Hematopoietic multipotent progenitor cell (in vitro differentiated cells): ENCODE data around the gene RASSF3. TPM values are rescaled to one million over a fixed set of nuclear protein-coding genes. Genes with fewer than 3 reads are reported as not detected.
"Not testable (repeated sequence)": the region's sequence is repeated elsewhere in the genome, so short reads cannot be mapped to it uniquely, and the experiment has no call there.

Source experiments
- DNase-seq, 3 donors: peaks; one replicate each; pipeline ENCODE4 v3.0.0-alpha.2; 2011 to 2015; ENCODE audit warnings: low read depth in 2 of 3, low spot score in 2 of 3
- total RNA-seq: library from RNA; depleted of rRNA; stranded (reverse); fragments of >200 nt; gene quantifications from one replicate; pipeline ENCODE4 v1.2.3, GENCODE V29; 2012

Gene RASSF3
- total RNA-seq, 1 donor, result 12.9 TPM

GRCh38 chr12:64595863-64596793 lies 14.2 kb upstream of the RASSF3 start:
- no peak for DNase-seq

- peak in 1 of 3 donors; percentile 19 for DNase-seq
Observed at GRCh38 chr12:64598831-64599230, 11.5 kb upstream of the RASSF3 start.

- no peak for DNase-seq
Observed at GRCh38 chr12:64600164-64600561, 10.1 kb upstream of the RASSF3 start.

- DNase-seq, result no peak
Observed at GRCh38 chr12:64603183-64603841, 7.0 kb upstream of the RASSF3 start.

- DNase-seq, result peak; percentile 39 to 47 (median 46)
Observed at GRCh38 chr12:64608901-64609535, 1.3 kb upstream of the RASSF3 start.

GRCh38 chr12:64609536-64610078 lies 688 bp upstream of the RASSF3 start:
- no peak for DNase-seq

GRCh38 chr12:64610660-64611340 lies 505 bp downstream of the RASSF3 start:
- peak; percentile 36 to 62 (median 61) for DNase-seq

GRCh38 chr12:64611341-64612284 lies 1.3 kb downstream of the RASSF3 start:
- peak in 2 of 3 donors; percentile 14 to 31 for DNase-seq

GRCh38 chr12:64612843-64613242 lies 2.5 kb downstream of the RASSF3 start:
- DNase-seq, result no peak

- not testable (repeated sequence) for DNase-seq
Observed at GRCh38 chr12:64613775-64614398, 3.6 kb downstream of the RASSF3 start.

- DNase-seq, result no peak
Observed at GRCh38 chr12:64616201-64616600, 5.9 kb downstream of the RASSF3 start.

GRCh38 chr12:64618953-64619590 lies 8.8 kb downstream of the RASSF3 start:
- DNase-seq, result peak in 2 of 3 donors; percentile 80 to 87

GRCh38 chr12:64621257-64621942 lies 11.1 kb downstream of the RASSF3 start:
- DNase-seq, result peak in 2 of 3 donors; percentile 56 to 68

GRCh38 chr12:64624035-64624434 lies 13.7 kb downstream of the RASSF3 start:
- DNase-seq, result no peak

- peak in 2 of 3 donors; percentile 85 to 91 for DNase-seq
Observed at GRCh38 chr12:64625243-64626077, 15.2 kb downstream of the RASSF3 start.

GRCh38 chr12:64626588-64626987 lies 16.3 kb downstream of the RASSF3 start:
- DNase-seq, result not testable (repeated sequence)

- no peak for DNase-seq
Observed at GRCh38 chr12:64627771-64628170, 17.5 kb downstream of the RASSF3 start.
